ENCODE data around the gene CFAP70. TPM values are rescaled to one million over a fixed set of nuclear protein-coding genes. Genes with fewer than 3 reads are reported as not detected.

Gene CFAP70
- total and polyA plus RNA-seq, 5 experiments from 2014 or later = 0.31 to 9.0 (median 0.50) TPM

DNA sequence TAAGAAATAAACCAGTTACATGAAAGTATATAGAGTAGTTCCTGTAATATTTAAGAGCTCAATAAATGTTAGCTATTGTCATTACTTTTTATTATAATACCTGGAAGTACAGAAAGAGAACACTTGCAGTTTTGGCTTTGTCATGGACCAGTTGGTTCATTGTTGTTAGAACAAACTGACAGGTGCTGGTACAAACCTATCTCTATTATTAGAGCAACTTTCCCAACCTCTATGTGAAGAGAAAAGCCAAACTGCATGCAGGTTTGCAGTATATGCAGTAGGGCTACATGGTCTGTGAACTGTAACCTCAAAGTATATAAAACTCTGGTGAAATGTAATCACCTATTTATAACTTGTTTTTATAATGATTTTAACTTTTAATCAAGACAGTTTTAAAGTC is 132.0 kb downstream of the CFAP70 start:
- no peaks in the 10 kb centered on the region for H3K4me1 Mint-ChIP-seq
- H3K27ac Mint-ChIP-seq = no peak overlapping the region
- POLR2A ChIA-PET = no interaction called here
- H3K27me3 Mint-ChIP-seq = no peaks in the 10 kb centered on the region
- H3K36me3 Mint-ChIP-seq = peaks cover 0 to 26% (median 0%) of the 10 kb centered on the region in 3 donors
- DNase-seq = no peak
- no peak for ATAC-seq
- H3K4me3 Mint-ChIP-seq = no peak overlapping the region
- H3K9me3 Mint-ChIP-seq = no peaks in the 10 kb centered on the region

DNA sequence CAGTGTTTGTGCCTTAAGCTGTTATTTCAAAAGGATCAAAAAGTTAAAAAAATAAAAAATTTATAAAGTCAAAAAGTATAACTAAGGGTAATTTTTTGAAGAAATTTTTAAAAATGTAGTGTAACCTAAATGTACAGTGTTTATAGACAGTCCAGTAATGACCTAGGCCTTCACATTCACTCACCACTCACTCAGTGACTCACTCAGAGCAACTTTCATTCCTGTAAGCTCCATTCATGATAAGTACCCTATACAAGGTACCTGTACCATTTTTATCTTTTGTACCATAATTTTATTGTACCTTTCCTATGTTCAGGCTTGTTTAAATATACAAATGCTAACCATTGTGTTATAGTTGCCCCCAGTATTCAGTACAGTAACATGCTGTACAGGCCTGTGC is 133.1 kb downstream of the CFAP70 start:
- H3K9me3 Mint-ChIP-seq = no peaks in the 10 kb centered on the region
- peaks cover 0 to 25% (median 0%) of the 10 kb centered on the region in 3 donors for H3K36me3 Mint-ChIP-seq
- no peak for ATAC-seq
- no peaks in the 10 kb centered on the region for H3K4me1 Mint-ChIP-seq
- H3K27me3 Mint-ChIP-seq = no peaks in the 10 kb centered on the region
- POLR2A ChIA-PET = no interaction called here
- H3K4me3 Mint-ChIP-seq = no peak overlapping the region
- H3K27ac Mint-ChIP-seq = no peak overlapping the region
- DNase-seq = no peak

DNA sequence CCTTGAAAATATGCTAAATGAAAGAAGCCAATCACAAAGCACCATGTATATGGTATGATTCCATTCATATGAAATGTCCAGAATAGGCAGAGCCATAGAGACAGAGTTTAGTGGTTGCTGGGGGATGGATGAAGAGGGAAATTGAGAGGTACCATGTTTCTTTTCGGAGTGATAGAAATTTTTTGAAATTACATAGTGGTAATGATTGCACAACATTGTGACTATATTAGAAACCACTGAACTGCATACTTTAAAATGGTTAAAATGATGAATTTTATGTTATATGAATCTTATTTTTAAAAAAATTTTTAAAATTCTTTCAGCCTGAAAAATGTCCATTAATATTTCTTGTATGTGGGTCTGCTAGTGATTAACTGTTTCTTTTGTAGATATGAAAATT is 137.7 kb downstream of the CFAP70 start:
- Mint-ChIP-seq H3K36me3 (peaks cover 14 to 43% (median 24%) of the 10 kb centered on the region in 3 donors), H3K4me1 (no peaks in the 10 kb centered on the region), H3K27ac (no peak overlapping the region), H3K4me3 (no peak overlapping the region), H3K9me3 (peaks cover 0 to 4% (median 0%) of the 10 kb centered on the region in 9 donors), H3K27me3 (no peaks in the 10 kb centered on the region)
- ATAC-seq (no peak), DNase-seq (no peak)
- POLR2A ChIA-PET = no interaction called here

DNA sequence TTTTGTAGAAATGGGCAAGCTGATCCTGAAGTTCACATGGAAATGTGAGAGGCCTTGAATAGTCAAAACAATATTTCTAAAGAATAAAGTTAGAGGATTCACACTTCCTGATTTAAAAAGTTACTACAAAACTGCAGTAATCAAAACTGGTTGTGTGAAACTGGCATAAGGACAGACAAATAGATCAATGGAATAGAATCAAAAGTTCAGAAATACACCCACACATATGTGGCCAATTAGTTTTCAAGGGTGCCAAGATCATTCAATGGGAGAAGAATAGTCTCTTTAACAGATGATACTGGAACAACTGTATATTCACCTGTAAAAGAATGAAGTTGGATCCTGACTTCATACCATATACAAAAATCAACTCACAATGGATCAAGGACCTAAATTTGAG is 139.3 kb downstream of the CFAP70 start:
- Mint-ChIP-seq H3K9me3 (peaks cover 0 to 5% (median 0%) of the 10 kb centered on the region in 9 donors), H3K36me3 (peaks cover 16 to 53% (median 32%) of the 10 kb centered on the region in 3 donors), H3K4me3 (no peak overlapping the region), H3K27ac (no peak overlapping the region), H3K27me3 (no peaks in the 10 kb centered on the region), H3K4me1 (peaks cover 0 to 1% (median 0%) of the 10 kb centered on the region in 4 donors)
- no peak for ATAC-seq
- POLR2A ChIA-PET = no interaction called here
- DNase-seq = no peak

DNA sequence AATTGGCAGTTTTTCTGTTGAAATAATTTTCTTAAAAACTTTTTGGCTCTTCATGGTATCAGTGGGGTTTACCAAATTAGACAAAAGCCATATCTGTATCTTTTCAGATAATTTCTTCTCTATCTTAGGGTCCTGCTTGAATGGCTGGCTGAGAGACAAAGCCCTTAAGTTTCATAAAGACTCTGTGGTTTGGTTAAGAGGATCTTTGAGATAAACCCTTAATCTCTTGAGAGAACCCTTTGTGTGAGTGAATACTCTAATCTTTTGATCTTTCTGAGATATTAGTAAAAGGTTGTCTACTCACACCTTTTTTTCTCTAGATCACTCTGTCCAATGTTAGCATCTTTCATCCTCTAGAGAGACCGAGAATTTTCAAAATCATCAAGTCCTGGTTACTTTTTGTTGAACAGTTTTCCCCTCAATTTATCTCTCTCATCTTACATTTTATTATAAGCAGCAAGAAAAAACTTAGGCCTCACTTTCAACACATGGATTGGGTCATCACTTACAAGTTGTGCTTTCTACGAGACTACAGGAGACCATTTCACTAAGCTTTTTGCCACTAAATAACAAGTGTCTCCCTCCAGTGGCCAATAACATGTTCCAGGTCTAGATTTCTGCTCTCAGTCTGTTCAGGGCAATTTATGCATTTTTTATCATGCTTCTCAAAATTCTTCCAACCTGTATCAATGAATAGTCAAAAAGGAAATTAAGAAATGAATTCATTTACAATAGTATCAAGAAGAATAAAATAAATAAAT is 140.1 kb downstream of the CFAP70 start:
- DNase-seq (peak in 1 of 10 donors; percentile 1), ATAC-seq (no peak)
- Mint-ChIP-seq H3K27me3 (no peaks in the 10 kb centered on the region), H3K36me3 (peaks cover 16 to 60% (median 39%) of the 10 kb centered on the region in 3 donors), H3K27ac (no peak overlapping the region), H3K4me1 (peaks cover 0 to 2% (median 0%) of the 10 kb centered on the region in 4 donors), H3K9me3 (peaks cover 0 to 5% (median 0%) of the 10 kb centered on the region in 9 donors), H3K4me3 (no peak overlapping the region)
- POLR2A ChIA-PET = no interaction called here

DNA sequence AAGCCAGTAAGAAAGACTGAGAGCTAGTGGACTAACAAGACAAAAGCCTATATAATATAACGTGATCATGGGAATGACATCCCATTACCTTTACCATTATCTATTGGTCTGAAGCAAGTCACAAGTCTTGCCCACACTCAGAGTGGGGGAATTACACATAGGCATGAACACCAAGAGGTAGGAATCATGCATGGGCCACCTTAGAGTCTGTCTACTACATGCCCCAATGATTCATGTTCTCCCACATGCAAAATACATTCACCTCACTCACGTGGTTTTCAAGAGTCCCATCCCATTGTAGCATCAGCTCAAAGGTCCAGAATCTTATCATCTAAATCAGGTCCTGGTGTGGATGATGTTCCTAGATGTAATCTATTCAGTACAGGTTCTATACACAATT is 141.0 kb downstream of the CFAP70 start:
- Mint-ChIP-seq H3K27me3 (no peaks in the 10 kb centered on the region), H3K27ac (no peak overlapping the region), H3K4me1 (peaks cover 0 to 3% (median under 1%) of the 10 kb centered on the region in 4 donors), H3K9me3 (peaks cover 0 to 5% (median 0%) of the 10 kb centered on the region in 9 donors), H3K36me3 (peaks cover 16 to 69% (median 49%) of the 10 kb centered on the region in 3 donors), H3K4me3 (no peak overlapping the region)
- POLR2A ChIA-PET = no interaction called here
- DNase-seq (no peak), ATAC-seq (no peak)

DNA sequence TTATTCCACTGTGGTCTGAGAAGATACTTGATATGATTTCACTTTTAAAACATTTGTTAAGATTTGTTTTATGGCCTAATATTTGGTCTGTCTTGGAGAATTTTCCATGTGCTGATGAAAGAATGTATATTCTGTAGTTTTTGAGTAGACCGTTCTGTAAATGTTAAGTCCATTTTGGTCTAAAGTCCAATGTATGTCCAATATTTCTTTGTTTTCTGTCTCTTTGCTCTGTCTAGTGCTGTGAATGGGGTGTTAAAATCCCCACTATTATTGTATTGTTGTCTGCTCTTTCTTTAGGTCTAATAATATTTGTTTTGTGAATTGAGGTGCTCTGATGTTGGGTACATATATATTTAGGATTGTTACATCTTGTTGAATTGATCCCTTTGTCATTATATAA is 142.9 kb downstream of the CFAP70 start:
- Mint-ChIP-seq H3K36me3 (peaks cover 16 to 67% (median 58%) of the 10 kb centered on the region in 3 donors), H3K27me3 (no peaks in the 10 kb centered on the region), H3K4me3 (no peak overlapping the region), H3K9me3 (peaks cover 0 to 5% (median 0%) of the 10 kb centered on the region in 9 donors), H3K27ac (no peak overlapping the region), H3K4me1 (peaks cover 0 to 3% (median under 1%) of the 10 kb centered on the region in 4 donors)
- no peak for DNase-seq
- POLR2A ChIA-PET = no interaction called here
- no peak for ATAC-seq

DNA sequence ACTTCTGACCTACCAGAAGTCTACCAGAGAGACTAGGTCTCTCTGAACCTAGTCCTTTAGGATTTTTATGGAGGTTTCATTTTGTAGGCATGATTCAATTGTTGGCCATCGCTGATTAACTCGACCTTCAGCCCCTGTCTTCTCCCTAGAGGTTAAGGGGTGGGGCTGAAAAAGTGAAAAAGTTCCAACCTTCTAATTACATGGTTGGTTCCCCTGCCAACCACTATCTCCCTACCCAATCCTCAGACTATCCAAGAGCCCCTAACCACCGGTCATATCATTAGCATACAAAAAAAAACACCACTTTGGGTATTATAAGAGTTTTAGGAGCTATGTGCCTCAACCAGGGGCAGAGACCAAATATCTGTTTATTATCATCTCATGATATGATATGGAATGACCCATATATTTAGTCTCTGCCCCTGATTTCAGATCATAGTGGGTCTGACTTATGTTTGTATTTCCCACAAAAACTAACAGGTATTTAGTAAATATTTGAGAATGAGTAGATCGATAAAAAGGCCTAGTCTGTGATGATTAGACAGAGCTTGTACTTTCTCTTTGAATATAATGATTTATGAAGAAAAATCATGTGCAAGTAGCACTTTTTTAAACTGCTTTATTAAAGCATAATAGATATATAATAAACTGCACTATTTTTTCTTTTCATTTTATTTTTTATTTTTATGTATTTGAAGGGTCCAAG is 147.4 kb downstream of the CFAP70 start:
- H3K9me3 Mint-ChIP-seq = peaks cover 0 to 2% (median 0%) of the 10 kb centered on the region in 9 donors
- ATAC-seq (no peak), DNase-seq (no peak)
- H3K27ac Mint-ChIP-seq = no peak overlapping the region
- peaks cover 5 to 50% (median 40%) of the 10 kb centered on the region in 3 donors for H3K36me3 Mint-ChIP-seq
- POLR2A ChIA-PET = no interaction called here
- H3K27me3 Mint-ChIP-seq = no peaks in the 10 kb centered on the region
- H3K4me1 Mint-ChIP-seq = peaks cover 0 to 3% (median under 1%) of the 10 kb centered on the region in 4 donors
- H3K4me3 Mint-ChIP-seq = no peak overlapping the region

DNA sequence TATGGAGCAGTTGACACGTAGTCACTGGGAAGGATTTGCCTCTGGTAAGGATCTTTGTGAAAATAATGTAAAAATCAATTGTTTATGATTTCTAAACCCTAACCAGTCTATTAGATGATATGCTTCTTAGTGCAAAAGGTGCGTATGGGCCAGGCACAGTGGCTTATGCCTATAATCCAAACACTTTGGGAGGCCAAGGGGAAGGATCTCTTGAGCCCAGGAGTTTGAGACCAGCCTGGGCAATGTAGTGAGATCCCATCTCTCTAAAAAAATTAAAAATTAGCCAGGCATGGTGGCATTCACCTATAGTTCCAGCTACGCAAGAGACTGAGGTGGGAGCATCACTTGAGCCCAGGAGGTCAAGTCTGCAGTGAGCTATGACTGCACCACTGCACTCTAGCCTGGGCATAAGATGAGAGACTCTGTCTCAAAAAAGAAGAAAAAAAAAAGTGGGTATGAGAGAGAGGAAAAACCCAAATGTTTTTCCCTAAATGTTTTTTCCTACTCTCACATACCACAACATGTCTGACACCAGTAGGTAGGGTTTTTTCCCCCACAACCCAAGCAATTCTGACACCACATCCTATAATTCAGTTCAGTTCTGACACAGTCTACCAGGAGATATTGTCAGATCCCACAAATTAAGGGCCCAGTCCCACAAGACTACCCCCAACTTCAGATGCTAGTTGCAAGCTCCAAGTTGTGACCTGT is 148.1 kb downstream of the CFAP70 start:
- no peak overlapping the region for H3K4me3 Mint-ChIP-seq
- no peak overlapping the region for H3K27ac Mint-ChIP-seq
- peaks cover 0 to 5% (median 0%) of the 10 kb centered on the region in 9 donors for H3K9me3 Mint-ChIP-seq
- H3K27me3 Mint-ChIP-seq = no peaks in the 10 kb centered on the region
- ATAC-seq (no peak), DNase-seq (no peak)
- peaks cover 7 to 43% (median 40%) of the 10 kb centered on the region in 3 donors for H3K36me3 Mint-ChIP-seq
- H3K4me1 Mint-ChIP-seq = peaks cover 0 to 3% (median under 1%) of the 10 kb centered on the region in 4 donors
- POLR2A ChIA-PET = no interaction called here

DNA sequence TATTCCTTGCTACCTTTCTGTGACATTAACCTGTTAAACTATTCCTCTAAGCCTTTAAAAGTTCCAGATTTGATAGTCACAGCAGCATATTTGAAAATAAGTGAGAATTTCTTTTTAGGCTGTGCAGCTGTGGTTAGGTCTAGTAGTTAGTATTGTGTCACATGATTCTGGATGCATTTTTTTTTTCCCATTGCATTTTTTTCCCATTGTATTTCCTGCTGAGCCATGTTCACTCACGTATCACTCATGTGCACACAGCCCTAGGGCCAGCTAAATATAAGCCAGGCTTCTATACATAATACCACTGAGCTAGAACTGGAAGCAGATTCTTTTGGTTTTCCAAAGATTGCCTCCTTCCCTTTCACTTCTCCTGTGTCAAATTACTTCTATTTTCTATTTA is 149.0 kb downstream of the CFAP70 start:
- POLR2A ChIA-PET = no interaction called here

DNA sequence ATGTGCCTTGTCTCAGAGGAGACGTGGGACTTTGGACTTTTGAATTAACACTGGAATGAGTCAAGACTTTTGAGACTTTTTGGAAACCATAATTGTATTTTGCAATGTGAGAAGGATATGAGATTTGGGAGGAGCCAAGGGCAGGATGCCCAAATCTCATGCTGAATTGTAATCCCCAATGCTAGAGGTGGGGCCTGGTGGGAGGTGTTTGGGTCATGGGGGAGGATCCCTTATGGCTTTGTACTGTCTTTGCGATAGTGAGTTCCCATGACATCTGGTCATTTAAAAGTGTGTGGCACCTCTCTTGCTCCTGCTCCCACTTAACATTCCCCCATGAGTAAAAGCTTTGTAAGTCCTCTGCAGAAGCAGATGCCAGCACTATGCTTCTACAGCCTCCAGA is 150.8 kb downstream of the CFAP70 start:
- Mint-ChIP-seq H3K4me1 (peaks cover 0 to 2% (median 0%) of the 10 kb centered on the region in 4 donors), H3K36me3 (peaks cover 8 to 27% (median 20%) of the 10 kb centered on the region in 3 donors), H3K4me3 (no peak overlapping the region), H3K9me3 (peaks cover 0 to 5% (median 0%) of the 10 kb centered on the region in 9 donors), H3K27ac (no peak overlapping the region), H3K27me3 (no peaks in the 10 kb centered on the region)
- POLR2A ChIA-PET = no interaction called here
- ATAC-seq = no peak
- no peak for DNase-seq

More for the DNA sequence above, 149.0 kb downstream of the CFAP70 start:
- DNase-seq (no peak), ATAC-seq (no peak)
- peaks cover 0 to 5% (median 0%) of the 10 kb centered on the region in 9 donors for H3K9me3 Mint-ChIP-seq
- H3K27ac Mint-ChIP-seq = no peak overlapping the region
- peaks cover 0 to 3% (median under 1%) of the 10 kb centered on the region in 4 donors for H3K4me1 Mint-ChIP-seq
- no peak overlapping the region for H3K4me3 Mint-ChIP-seq
- no peaks in the 10 kb centered on the region for H3K27me3 Mint-ChIP-seq
- H3K36me3 Mint-ChIP-seq = peaks cover 8 to 40% (median 38%) of the 10 kb centered on the region in 3 donors

DNA sequence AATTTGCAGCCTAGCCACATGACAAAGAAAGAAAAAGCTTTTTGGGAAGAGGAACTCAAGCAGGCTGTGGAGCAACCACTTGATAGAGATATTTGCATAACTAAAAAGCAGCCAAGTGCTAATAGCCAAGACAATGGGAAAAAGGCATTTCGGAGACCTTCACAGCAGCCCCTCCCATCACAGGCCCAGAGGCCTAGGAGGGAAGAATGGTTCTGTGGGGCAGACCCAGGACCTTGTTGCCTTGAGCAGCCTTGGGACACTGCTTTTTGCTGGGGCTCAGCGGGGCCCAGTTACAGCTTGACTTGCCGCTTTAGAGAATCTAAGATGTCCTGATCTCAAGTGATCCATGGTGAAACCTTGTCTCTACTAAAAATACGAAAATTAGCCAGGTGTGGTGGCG is 152.3 kb downstream of the CFAP70 start:
- POLR2A ChIA-PET = no interaction called here
- H3K9me3 Mint-ChIP-seq = peaks cover 0 to 5% (median 0%) of the 10 kb centered on the region in 9 donors
- H3K36me3 Mint-ChIP-seq = peaks cover 8 to 24% (median 14%) of the 10 kb centered on the region in 3 donors
- H3K4me1 Mint-ChIP-seq = no peaks in the 10 kb centered on the region
- DNase-seq = no peak
- ATAC-seq = no peak
- no peak overlapping the region for H3K4me3 Mint-ChIP-seq
- H3K27me3 Mint-ChIP-seq = no peaks in the 10 kb centered on the region
- H3K27ac Mint-ChIP-seq = no peak overlapping the region

DNA sequence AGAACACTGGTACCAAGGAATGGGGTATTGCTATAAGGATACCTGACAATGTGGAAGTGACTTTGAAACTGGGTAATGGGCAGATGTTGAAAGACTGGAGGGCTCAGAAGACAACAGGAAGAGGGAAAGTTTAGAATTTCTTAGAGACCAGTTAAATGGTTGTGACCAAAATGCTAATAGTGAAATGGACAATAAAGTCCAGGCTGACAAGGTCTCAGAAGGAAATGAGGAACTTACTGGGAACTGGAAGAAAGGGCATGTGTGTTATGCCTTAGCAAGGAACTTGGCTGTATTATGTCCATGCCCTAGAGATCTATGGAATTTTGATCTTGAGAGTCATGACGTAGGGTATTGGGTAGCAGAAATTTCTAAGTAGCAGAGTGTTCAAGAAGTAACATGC is 152.8 kb downstream of the CFAP70 start:
- POLR2A ChIA-PET = no interaction called here
- DNase-seq = no peak
- no peaks in the 10 kb centered on the region for H3K27me3 Mint-ChIP-seq
- ATAC-seq = no peak
- H3K9me3 Mint-ChIP-seq = peaks cover 0 to 5% (median 0%) of the 10 kb centered on the region in 9 donors
- H3K4me1 Mint-ChIP-seq = no peaks in the 10 kb centered on the region
- no peak overlapping the region for H3K4me3 Mint-ChIP-seq
- no peak overlapping the region for H3K27ac Mint-ChIP-seq
- H3K36me3 Mint-ChIP-seq = peaks cover 8 to 24% (median 12%) of the 10 kb centered on the region in 3 donors

All from naive thymus-derived CD8-positive, alpha-beta T cell (primary cell).